Panc1 (cell line): Measurements from ENCODE around the gene PSMB7.

ENCODE experiments used
- CTCF ChIP-seq: fragments of 450-650 bp; IDR thresholded peaks from 2 replicates; pipeline ENCODE4 v1.5.1; 2017; ENCODE audit warnings: mild to moderate bottlenecking
- POLR2AphosphoS5 ChIP-seq: IDR thresholded peaks from 2 replicates; pipeline ENCODE4 v1.6.1; 2012; ENCODE audit warnings: mild to moderate bottlenecking, low read depth, low read length, moderate library complexity
- REST ChIP-seq, 2 experiments: IDR thresholded peaks; 2 replicates each; pipeline ENCODE4 v1.6.1; 2011 to 2012; ENCODE audit warnings: low read depth in 2 of 2, control low read depth in 1 of 2, low read length in 1 of 2, mild to moderate bottlenecking in 1 of 2, moderate library complexity in 1 of 2; ENCODE audit not compliant: insufficient read depth in 1 of 2
- SIN3A ChIP-seq: IDR thresholded peaks from 2 replicates; pipeline ENCODE4 v1.6.1; 2012; ENCODE audit warnings: low read depth, mild to moderate bottlenecking, low read length, moderate library complexity, borderline replicate concordance; ENCODE audit not compliant: insufficient read depth
- TCF7L2 ChIP-seq: IDR thresholded peaks from 2 replicates; pipeline ENCODE4 v1.6.1; 2011; ENCODE audit warnings: mild to moderate bottlenecking, low read depth, low read length, inconsistent platforms

GRCh38 chr9:124345751-124346281, 69.4 kb downstream of the PSMB7 start:
- no peak for TF ChIP-seq CTCF
- TF ChIP-seq POLR2AphosphoS5, result no peak
- TF ChIP-seq REST (IDR thresholded peaks at IDR 0.05; ENCODE audit: insufficient read depth in 1 of 2, low read depth in 2 of 2, low read length in 1 of 2), result no peak
- TF ChIP-seq SIN3A, result no peak
- TF ChIP-seq TCF7L2, result no peak
